Thyroid gland (tissue), 4 donors: ENCODE results near the gene ENDOV.

Experiments
- CTCF ChIP-seq, 6 experiments: fragments of 200-600 bp in 3 of 6; fragments of 450-650 bp in 3 of 6; sonication (generic) in 3 of 6; IDR thresholded peaks; one replicate each; pipeline ENCODE4 v1.5.1; 2016 to 2019; ENCODE audit warnings: antibody characterized with exemption in 6 of 6, mild to moderate bottlenecking in 2 of 6, inconsistent platforms in 1 of 6, moderate library complexity in 1 of 6
- POLR2A ChIP-seq, 2 donors: fragments of 450-650 bp; IDR thresholded peaks; one replicate each; pipeline ENCODE4 v1.6.1; 2017; ENCODE audit warnings: antibody characterized with exemption in 2 of 2, mild to moderate bottlenecking in 2 of 2, moderate library complexity in 1 of 2

- TF ChIP-seq CTCF (IDR thresholded peaks at IDR 0.05): no peak
- TF ChIP-seq POLR2A (IDR thresholded peaks at IDR 0.05): no peak
These were observed 27.8 kb downstream of the ENDOV start for GRCh38 chr17:80442764-80443163.
